Measurements from ENCODE around the gene ANKS6. TPM values are rescaled to one million over a fixed set of nuclear protein-coding genes. Genes with fewer than 3 reads are reported as not detected.

ANKS6 gene
- total and polyA plus RNA-seq, 4 donors, result 1.9 to 6.3 (median 2.9) TPM

GRCh38 chr9:98694943-98695342, 101.4 kb downstream of the ANKS6 start (continued):
- TF ChIP-seq REST (IDR thresholded peaks at IDR 0.05) (no peak), RXRA (IDR thresholded peaks at IDR 0.05) (no peak), MAX (IDR thresholded peaks at IDR 0.05) (no peak)

GRCh38 chr9:98692392-98692791, 104.0 kb downstream of the ANKS6 start:
- H3K4me3 ChIP-seq (ENCODE audit: low read depth in 1 of 3, low read length in 3 of 3), result no peak overlapping the region
- H3K9ac ChIP-seq (ENCODE audit: low read depth in 1 of 2, low read length in 2 of 2), result no peak overlapping the region
- no peak for DNase-seq (ENCODE audit: low spot score)
- H3K36me3 ChIP-seq (ENCODE audit: control insufficient read depth in 4 of 4, insufficient read depth in 3 of 4, low read depth in 1 of 4, low read length in 3 of 4), result no peaks in the 10 kb centered on the region
- H3K4me1 ChIP-seq (ENCODE audit: control insufficient read depth in 4 of 4, insufficient read depth in 4 of 4, low read length in 3 of 4), result no peaks in the 10 kb centered on the region
- no peak overlapping the region for H3K27ac ChIP-seq (ENCODE audit: low read depth in 1 of 2, low read length in 2 of 2)
- 93% methylated on average over 7 of the region's 7 CpGs for WGBS
- no peaks in the 10 kb centered on the region for H3K27me3 ChIP-seq (ENCODE audit: control insufficient read depth in 4 of 4, insufficient read depth in 4 of 4, low read length in 3 of 4)
- no peak for TF ChIP-seq YY1 (IDR thresholded peaks at IDR 0.05)
- TF ChIP-seq RAD21 (IDR thresholded peaks at IDR 0.05), result no peak
- no peak for TF ChIP-seq ZBTB33 (IDR thresholded peaks at IDR 0.05)
- no peak for TF ChIP-seq FOXA1 (IDR thresholded peaks at IDR 0.05)
- TF ChIP-seq NR2F2 (IDR thresholded peaks at IDR 0.05), result no peak
- no peaks in the 10 kb centered on the region for H3K9me3 ChIP-seq (ENCODE audit: control insufficient read depth in 4 of 4, low read length in 3 of 4)

GRCh38 chr9:98691890-98692289, 104.5 kb downstream of the ANKS6 start:
- DNase-seq (ENCODE audit: low spot score), result no peak
- Histone ChIP-seq H3K4me3 (ENCODE audit: low read depth in 1 of 3, low read length in 3 of 3) (no peak overlapping the region), H3K27me3 (ENCODE audit: control insufficient read depth in 4 of 4, insufficient read depth in 4 of 4, low read length in 3 of 4) (no peaks in the 10 kb centered on the region), H3K9me3 (ENCODE audit: control insufficient read depth in 4 of 4, low read length in 3 of 4) (no peaks in the 10 kb centered on the region), H3K9ac (ENCODE audit: low read depth in 1 of 2, low read length in 2 of 2) (no peak overlapping the region), H3K4me1 (ENCODE audit: control insufficient read depth in 4 of 4, insufficient read depth in 4 of 4, low read length in 3 of 4) (no peaks in the 10 kb centered on the region), H3K36me3 (ENCODE audit: control insufficient read depth in 4 of 4, insufficient read depth in 3 of 4, low read depth in 1 of 4, low read length in 3 of 4) (no peaks in the 10 kb centered on the region), H3K27ac (ENCODE audit: low read depth in 1 of 2, low read length in 2 of 2) (no peak overlapping the region)
- WGBS, result 92% methylated on average over 3 of the region's 3 CpGs
- TF ChIP-seq ZBTB33 (IDR thresholded peaks at IDR 0.05), result no peak
- TF ChIP-seq YY1 (IDR thresholded peaks at IDR 0.05), result no peak
- no peak for TF ChIP-seq GABPA (IDR thresholded peaks at IDR 0.05 in 1 of 2, conservative IDR thresholded peaks at IDR 0.05 in 1 of 2)
- TF ChIP-seq ATF3 (IDR thresholded peaks at IDR 0.05), result no peak
- TF ChIP-seq HNF4A (conservative IDR thresholded peaks at IDR 0.05), result no peak
- no peak for TF ChIP-seq SP1 (IDR thresholded peaks at IDR 0.05)
- TF ChIP-seq MAX (IDR thresholded peaks at IDR 0.05), result no peak
- no peak for TF ChIP-seq NR2F2 (IDR thresholded peaks at IDR 0.05)
- TF ChIP-seq RXRA (IDR thresholded peaks at IDR 0.05), result no peak
- TF ChIP-seq REST (IDR thresholded peaks at IDR 0.05), result no peak
- TF ChIP-seq TAF1 (conservative IDR thresholded peaks at IDR 0.05), result no peak
- no peak for TF ChIP-seq FOXA2 (IDR thresholded peaks at IDR 0.05)
- TF ChIP-seq HNF4G (IDR thresholded peaks at IDR 0.05), result no peak
- no peak for TF ChIP-seq EGR1 (IDR thresholded peaks at IDR 0.05; ENCODE audit: low read depth in 2 of 2)
- TF ChIP-seq RAD21 (IDR thresholded peaks at IDR 0.05), result no peak
